Upper lobe of right lung (tissue), 1 donor: Measurements from ENCODE around the gene AEBP2. TPM values are rescaled to one million over a fixed set of nuclear protein-coding genes. Genes with fewer than 3 reads are reported as not detected.

Experiments
- ATAC-seq: fragments of 200-7000 bp; cut with Tn5 transposase; one replicate; pipeline ENCODE4 v1.9.1; 2020; ENCODE audit warnings: mild to moderate bottlenecking, moderate library complexity
- DNase-seq: peaks from one replicate; pipeline ENCODE4 v3.0.0-alpha.2; 2020
- H3K27ac ChIP-seq: fragments of 200-600 bp; one replicate; pipeline ENCODE4 v1.8.0; 2022
- H3K27me3 ChIP-seq: fragments of 200-600 bp; one replicate; pipeline ENCODE4 v1.8.0; 2022; ENCODE audit warnings: mild to moderate bottlenecking
- H3K36me3 ChIP-seq: fragments of 200-600 bp; one replicate; pipeline ENCODE4 v1.8.0; 2022
- H3K4me1 ChIP-seq: fragments of 200-600 bp; one replicate; pipeline ENCODE4 v1.8.0; 2022
- H3K4me3 ChIP-seq: fragments of 200-600 bp; one replicate; pipeline ENCODE4 v1.8.0; 2022; ENCODE audit warnings: mild to moderate bottlenecking
- H3K9me3 ChIP-seq: fragments of 200-600 bp; one replicate; pipeline ENCODE4 v1.8.0; 2022
- intact Hi-C: fragments of 100-400 bp; cut with DNase I; formaldehyde crosslinking; loops from one replicate; pipeline ENCODE4 v1.11.0; 2022
- total RNA-seq: library from RNA; stranded (reverse); fragmentation: NEBNext Ultra II Directional; extraction: Animal tissue kit (Norgen Biotek cat#: 25700); gene quantifications from one replicate; pipeline ENCODE4 v1.2.1, GENCODE V29; 2021
- TF ChIP-seq, protein P1 (sequence below): fragments of 200-600 bp; IDR thresholded peaks from one replicate; pipeline ENCODE4 v1.8.0; 2022; ENCODE audit warnings: antibody characterized with exemption
- donor health status: DM: no; HTN: yes; CAD: no; lungs with severe emphysema.

The AEBP2 gene
- total RNA-seq, 1 donor from 2014 or later = 40.1 TPM

DNA sequence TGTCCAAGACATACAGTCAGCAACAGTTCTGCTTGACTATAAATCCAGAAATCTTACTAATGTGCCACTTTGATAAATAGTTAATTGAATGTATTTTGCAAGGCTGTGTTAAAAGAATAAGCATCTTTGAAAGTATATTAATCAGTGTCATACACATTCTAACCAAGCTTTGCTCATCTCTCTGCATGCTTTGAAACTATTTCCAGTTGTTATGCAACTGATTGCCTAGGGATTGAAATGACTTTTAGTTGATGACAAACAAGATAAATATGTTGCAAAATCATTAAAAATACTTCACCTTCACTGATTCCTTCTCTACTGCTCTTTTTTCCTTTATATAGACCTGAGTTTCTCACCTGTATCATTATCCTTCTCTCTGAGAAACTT lies 91.3 kb downstream of the AEBP2 start:
- Histone ChIP-seq H3K36me3 (no peaks in the 10 kb centered on the region), H3K27me3 (no peaks in the 10 kb centered on the region), H3K4me3 (no peak overlapping the region), H3K9me3 (no peaks in the 10 kb centered on the region), H3K4me1 (no peaks in the 10 kb centered on the region), H3K27ac (no peak overlapping the region)
- intact Hi-C loops = no loop called here
- no peak for DNase-seq
- TF ChIP-seq, protein P1, sequence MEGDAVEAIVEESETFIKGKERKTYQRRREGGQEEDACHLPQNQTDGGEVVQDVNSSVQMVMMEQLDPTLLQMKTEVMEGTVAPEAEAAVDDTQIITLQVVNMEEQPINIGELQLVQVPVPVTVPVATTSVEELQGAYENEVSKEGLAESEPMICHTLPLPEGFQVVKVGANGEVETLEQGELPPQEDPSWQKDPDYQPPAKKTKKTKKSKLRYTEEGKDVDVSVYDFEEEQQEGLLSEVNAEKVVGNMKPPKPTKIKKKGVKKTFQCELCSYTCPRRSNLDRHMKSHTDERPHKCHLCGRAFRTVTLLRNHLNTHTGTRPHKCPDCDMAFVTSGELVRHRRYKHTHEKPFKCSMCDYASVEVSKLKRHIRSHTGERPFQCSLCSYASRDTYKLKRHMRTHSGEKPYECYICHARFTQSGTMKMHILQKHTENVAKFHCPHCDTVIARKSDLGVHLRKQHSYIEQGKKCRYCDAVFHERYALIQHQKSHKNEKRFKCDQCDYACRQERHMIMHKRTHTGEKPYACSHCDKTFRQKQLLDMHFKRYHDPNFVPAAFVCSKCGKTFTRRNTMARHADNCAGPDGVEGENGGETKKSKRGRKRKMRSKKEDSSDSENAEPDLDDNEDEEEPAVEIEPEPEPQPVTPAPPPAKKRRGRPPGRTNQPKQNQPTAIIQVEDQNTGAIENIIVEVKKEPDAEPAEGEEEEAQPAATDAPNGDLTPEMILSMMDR = no peak
- no peak for ATAC-seq

DNA sequence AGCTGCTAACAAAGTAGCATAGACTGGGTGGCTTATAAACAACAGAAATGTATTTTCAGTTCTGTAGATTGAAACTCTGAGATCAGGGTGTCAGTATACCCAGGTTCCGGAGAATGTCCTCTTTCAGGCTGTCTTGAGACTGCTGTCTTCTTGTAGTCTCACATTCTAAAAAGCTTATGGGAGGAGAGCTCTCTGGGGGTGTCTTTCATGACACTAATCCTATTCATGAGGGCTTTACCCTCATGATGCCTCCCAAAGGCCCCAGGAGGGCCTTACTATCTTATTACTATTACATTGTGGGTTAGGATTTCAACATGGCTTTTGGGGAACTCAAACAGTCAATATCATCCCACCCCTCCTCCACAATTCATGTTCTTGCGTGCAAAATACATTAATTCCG lies 94.3 kb downstream of the AEBP2 start:
- intact Hi-C loops = no loop called here
- TF ChIP-seq, protein P1 = no peak
- no peak overlapping the region for H3K27ac ChIP-seq
- H3K36me3 ChIP-seq = no peaks in the 10 kb centered on the region
- H3K4me3 ChIP-seq = no peak overlapping the region
- no peaks in the 10 kb centered on the region for H3K27me3 ChIP-seq
- no peaks in the 10 kb centered on the region for H3K9me3 ChIP-seq
- ATAC-seq (no peak), DNase-seq (no peak)
- H3K4me1 ChIP-seq = no peaks in the 10 kb centered on the region

DNA sequence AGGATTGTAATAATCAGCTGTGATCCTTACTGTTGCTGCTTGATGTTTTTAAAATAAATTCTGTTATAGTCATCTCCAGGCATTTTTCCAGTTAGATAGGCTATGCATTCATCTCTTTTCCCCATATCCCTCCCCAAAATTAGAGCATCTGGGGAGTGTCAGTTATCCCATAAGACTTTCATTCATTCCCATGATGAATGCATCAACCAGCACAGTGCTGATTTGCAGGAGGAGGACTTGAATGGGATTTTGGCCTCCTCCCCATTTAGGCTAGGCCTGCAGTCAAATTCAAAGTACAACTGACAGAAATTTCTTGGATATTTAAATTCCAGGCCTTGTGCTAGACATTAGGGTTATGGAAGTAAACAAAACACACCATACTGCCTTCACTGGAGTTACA lies 99.8 kb downstream of the AEBP2 start:
- Histone ChIP-seq H3K9me3 (no peaks in the 10 kb centered on the region), H3K4me1 (no peaks in the 10 kb centered on the region), H3K27me3 (no peaks in the 10 kb centered on the region), H3K36me3 (no peaks in the 10 kb centered on the region), H3K4me3 (no peak overlapping the region), H3K27ac (no peak overlapping the region)
- intact Hi-C loops = no loop called here
- DNase-seq = no peak
- ATAC-seq = no peak
- TF ChIP-seq, protein P1 = no peak

DNA sequence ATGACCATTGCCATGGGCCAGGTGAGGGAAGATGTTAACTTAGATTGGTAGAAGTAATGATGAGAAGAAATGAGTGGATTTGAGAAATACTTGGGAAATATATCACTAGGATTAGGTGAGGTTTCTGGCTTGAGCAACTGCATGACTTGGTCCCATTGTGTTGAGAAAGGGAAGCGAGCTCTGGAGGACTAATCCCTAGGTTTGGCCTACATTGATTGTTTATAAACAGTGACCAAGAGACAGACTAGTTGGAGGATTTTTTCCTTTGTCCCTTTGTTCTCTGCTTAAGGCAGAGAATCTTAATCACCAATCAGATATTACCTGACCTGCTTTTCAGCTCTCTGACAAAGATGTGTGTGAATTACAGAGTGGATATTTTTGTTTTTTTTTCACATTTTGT lies 100.5 kb downstream of the AEBP2 start:
- TF ChIP-seq, protein P1 = no peak
- Histone ChIP-seq H3K27me3 (no peaks in the 10 kb centered on the region), H3K4me3 (no peak overlapping the region)

DNA sequence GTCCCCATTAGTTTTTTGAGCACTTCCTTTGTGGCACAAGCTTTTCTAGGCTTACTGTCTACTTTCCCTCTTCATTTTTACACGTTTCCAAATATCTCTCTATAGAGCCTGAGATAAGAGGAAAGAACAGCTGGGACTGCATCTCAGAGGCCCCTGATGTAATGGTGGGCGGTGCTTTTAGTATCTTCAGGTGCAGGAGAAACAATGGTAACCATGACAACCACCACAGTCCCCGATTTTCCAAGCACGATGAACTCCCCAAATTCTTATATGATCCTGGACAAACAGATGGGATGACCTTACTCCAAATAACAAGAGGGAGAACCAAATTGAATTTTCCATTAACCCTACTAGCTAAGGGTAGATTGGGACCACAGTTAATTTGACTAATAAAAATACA lies 103.3 kb downstream of the AEBP2 start:
- peaks cover 11% of the 10 kb centered on the region for H3K4me1 ChIP-seq
- no peak for ATAC-seq
- intact Hi-C loops = no loop called here
- no peak overlapping the region for H3K4me3 ChIP-seq
- H3K27me3 ChIP-seq = no peaks in the 10 kb centered on the region
- DNase-seq = no peak
- no peaks in the 10 kb centered on the region for H3K9me3 ChIP-seq
- H3K36me3 ChIP-seq = no peaks in the 10 kb centered on the region
- H3K27ac ChIP-seq = no peak overlapping the region
- TF ChIP-seq, protein P1 = no peak

More for the DNA sequence above, 100.5 kb downstream of the AEBP2 start:
- H3K4me1 ChIP-seq = no peaks in the 10 kb centered on the region
- DNase-seq (no peak), ATAC-seq (no peak)
- H3K27ac ChIP-seq = no peak overlapping the region
- H3K36me3 ChIP-seq = no peaks in the 10 kb centered on the region
- H3K9me3 ChIP-seq = no peaks in the 10 kb centered on the region
- intact Hi-C loops = no loop called here

DNA sequence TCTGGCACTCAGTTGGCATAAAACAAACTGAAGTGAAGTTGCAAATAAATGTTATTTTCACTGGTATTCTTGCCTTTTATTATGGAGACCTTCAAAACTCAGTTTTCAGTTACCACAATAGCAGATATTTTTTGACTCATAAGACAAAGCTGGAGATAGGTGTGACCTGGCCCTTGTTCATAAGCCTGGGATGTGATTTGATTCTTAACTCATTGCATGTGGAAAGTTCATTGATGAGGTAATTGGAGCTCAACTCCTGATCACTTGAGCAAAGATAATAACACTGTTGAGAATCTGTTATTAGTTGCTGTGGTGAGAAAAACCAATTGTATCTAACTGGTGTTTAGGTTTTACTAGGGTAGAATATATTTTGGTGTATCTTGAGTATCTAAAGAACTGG lies 105.1 kb downstream of the AEBP2 start:
- Histone ChIP-seq H3K4me1 (peaks cover 12% of the 10 kb centered on the region), H3K9me3 (no peaks in the 10 kb centered on the region), H3K36me3 (no peaks in the 10 kb centered on the region), H3K4me3 (no peak overlapping the region), H3K27ac (no peak overlapping the region), H3K27me3 (no peaks in the 10 kb centered on the region)
- ATAC-seq (no peak), DNase-seq (no peak)
- TF ChIP-seq, protein P1 = no peak
- intact Hi-C loops = no loop called here
